Thymus (tissue), 11 donors: ENCODE results near the gene IL1R2. TPM values are rescaled to one million over a fixed set of nuclear protein-coding genes. Genes with fewer than 3 reads are reported as not detected.

Experiments used
- DNase-seq, 9 donors: peaks; one replicate each; pipeline ENCODE4 v3.0.0-alpha.2; 2013; ENCODE audit warnings: low spot score in 9 of 9, low read depth in 6 of 9, missing footprints in 1 of 9
- H3K27ac ChIP-seq, 2 donors: one replicate each; pipeline ENCODE4 v1.5.1; 2013; ENCODE audit warnings: control low read depth in 1 of 2, low read depth in 1 of 2, low read length in 1 of 2, mild to moderate bottlenecking in 1 of 2, moderate library complexity in 1 of 2
- H3K27me3 ChIP-seq, 2 donors: one replicate each; pipeline ENCODE4 v1.5.1; 2013; ENCODE audit warnings: low read length in 1 of 2; ENCODE audit not compliant: control insufficient read depth in 2 of 2, insufficient read depth in 1 of 2
- H3K36me3 ChIP-seq, 2 donors: one replicate each; pipeline ENCODE4 v1.5.1; 2013; ENCODE audit warnings: low read length in 1 of 2, mild to moderate bottlenecking in 1 of 2, moderate library complexity in 1 of 2; ENCODE audit not compliant: control insufficient read depth in 2 of 2, insufficient read depth in 2 of 2
- H3K4me1 ChIP-seq, 2 donors: one replicate each; pipeline ENCODE4 v1.5.1; 2013; ENCODE audit warnings: low read length in 2 of 2; ENCODE audit not compliant: control insufficient read depth in 2 of 2, insufficient read depth in 2 of 2
- H3K4me3 ChIP-seq, 2 donors: one replicate each; pipeline ENCODE4 v1.5.1; 2013; ENCODE audit warnings: low read length in 2 of 2, control low read depth in 1 of 2, mild to moderate bottlenecking in 1 of 2
- H3K9me3 ChIP-seq, 2 donors: one replicate each; pipeline ENCODE4 v1.5.1; 2013; ENCODE audit warnings: low read length in 1 of 2, mild to moderate bottlenecking in 1 of 2; ENCODE audit not compliant: control insufficient read depth in 2 of 2, insufficient read depth in 1 of 2
- WGBS: extraction: QIAGEN DNeasy Blood & Tissue Kit; methylation state at CpG from one replicate; pipeline ENCODE4 v1.1.7; 2013; 5-methylcytosine and 5-hydroxymethylcytosine counted together
- polyA plus RNA-seq: library from polyadenylated mRNA; stranded (reverse); fragments of 200-250 nt; gene quantifications from one replicate; pipeline ENCODE4 v1.2.3, GENCODE V29; 2013
- total RNA-seq: library from RNA; stranded (reverse); fragments of 120-200 nt; gene quantifications from one replicate; pipeline ENCODE4 v1.2.4, GENCODE V29; 2013
- donor health status: healthy.

Gene IL1R2
- total and polyA plus RNA-seq, 2 donors: 4.9 to 67.3 TPM

GRCh38 chr2:102056079-102056581 lies 64.4 kb downstream of the IL1R2 start:
- Histone ChIP-seq H3K4me3 (no peak overlapping the region), H3K27ac (peak overlapping the region in 1 of 2 donors; percentile 32), H3K4me1 (no peaks in the 10 kb centered on the region), H3K9me3 (no peaks in the 10 kb centered on the region), H3K36me3 (no peaks in the 10 kb centered on the region), H3K27me3 (no peaks in the 10 kb centered on the region)
- WGBS: 97% methylated on average over 3 of the region's 3 CpGs
- no peak for DNase-seq

DNA sequence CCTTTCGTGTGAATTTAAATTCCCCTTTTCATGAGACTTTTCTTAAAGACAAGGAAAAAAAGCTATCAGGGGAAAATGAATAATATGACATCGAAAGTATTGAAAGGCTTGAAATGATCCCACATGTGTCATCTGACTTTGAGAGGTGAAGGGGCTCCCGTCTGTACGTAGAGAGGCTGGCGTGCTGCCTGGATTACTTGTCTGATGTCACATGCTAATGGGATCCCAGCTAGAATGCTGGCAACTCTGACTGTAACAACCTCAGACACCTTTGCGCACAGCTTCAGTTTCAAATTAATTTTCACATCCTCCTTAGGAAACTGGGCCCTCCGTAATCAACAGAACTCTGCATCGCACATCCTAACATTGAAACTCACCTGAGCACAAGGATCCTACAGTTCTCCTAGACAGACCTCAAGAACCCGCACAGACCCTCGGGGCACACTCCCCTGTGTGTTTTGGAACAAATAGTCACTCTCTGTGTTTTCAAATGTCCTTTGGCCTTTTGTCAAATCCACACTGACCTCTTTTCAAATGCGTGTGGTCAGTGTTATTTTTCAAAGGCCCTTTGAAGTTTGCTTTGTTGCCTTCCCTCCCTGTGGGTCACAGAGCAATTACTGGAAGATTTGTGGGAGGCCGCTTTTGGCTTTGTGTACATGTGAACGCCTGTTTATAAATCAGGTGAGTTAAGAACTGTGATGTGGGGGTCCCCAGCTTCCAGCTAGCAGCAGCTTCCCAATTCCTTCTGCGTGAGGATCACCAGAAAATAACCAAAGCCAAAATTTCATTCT lies 65.9 kb downstream of the IL1R2 start:
- peaks cover 0 to 3% of the 10 kb centered on the region in 2 donors for H3K4me1 ChIP-seq
- H3K4me3 ChIP-seq: no peak overlapping the region
- no peaks in the 10 kb centered on the region for H3K36me3 ChIP-seq
- WGBS: 88% methylated on average over 14 of the region's 14 CpGs
- no peaks in the 10 kb centered on the region for H3K9me3 ChIP-seq
- H3K27me3 ChIP-seq: no peaks in the 10 kb centered on the region
- H3K27ac ChIP-seq: peak overlapping the region in 1 of 2 donors; percentile 68
- no peak for DNase-seq

DNA sequence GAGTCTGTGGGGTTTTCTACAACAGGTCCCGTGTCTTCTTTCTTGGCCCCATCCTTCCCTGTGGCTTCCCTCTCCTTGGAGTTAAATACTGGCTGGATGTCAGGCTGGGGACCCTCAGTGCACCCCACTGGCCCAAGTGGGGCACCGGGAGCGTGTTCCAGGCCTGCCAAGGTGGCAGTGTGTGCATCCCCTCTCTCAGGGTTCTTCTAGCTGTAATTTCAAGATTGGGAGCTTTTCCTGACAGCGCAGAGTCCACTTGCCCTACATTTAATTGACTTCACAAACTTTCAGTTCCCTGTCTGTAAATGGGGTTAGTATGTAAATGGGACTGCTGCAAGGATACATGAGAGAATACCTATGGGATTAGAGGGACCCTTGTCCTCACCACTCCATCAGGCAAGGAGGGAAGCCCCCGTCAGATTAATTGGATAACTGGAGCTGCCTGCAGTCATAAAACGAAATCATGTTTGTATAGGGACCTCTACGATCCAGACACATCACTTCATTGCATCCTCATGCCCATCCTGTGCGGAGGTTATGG lies 66.6 kb downstream of the IL1R2 start:
- Histone ChIP-seq H3K27me3 (no peaks in the 10 kb centered on the region), H3K36me3 (no peaks in the 10 kb centered on the region), H3K9me3 (no peaks in the 10 kb centered on the region), H3K27ac (peak overlapping the region in 1 of 2 donors; percentile 68), H3K4me3 (no peak overlapping the region), H3K4me1 (peaks cover 0 to 10% of the 10 kb centered on the region in 2 donors)
- DNase-seq: no peak
- 97% methylated on average over 8 of the region's 8 CpGs for WGBS

DNA sequence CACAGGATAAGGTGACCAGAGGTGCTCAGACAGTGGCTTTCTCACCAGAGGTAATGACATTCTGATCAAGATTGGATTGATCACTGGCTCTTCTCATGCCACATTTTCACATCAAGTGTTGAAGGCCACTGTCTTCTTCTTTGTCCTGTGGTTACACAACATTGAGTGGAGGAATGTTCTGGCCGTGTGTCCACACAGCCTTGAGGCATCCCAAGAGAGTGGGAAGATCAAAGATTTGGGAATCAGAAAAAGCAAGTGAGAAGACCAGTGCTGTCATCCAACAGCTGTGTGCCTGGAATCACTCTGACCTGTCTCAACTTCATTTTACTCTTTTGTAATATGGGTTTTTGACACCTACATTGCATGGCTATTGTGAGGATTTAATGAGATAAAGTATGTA lies 67.4 kb downstream of the IL1R2 start:
- H3K36me3 ChIP-seq: no peaks in the 10 kb centered on the region
- H3K27ac ChIP-seq: no peak overlapping the region
- H3K27me3 ChIP-seq: no peaks in the 10 kb centered on the region
- H3K4me3 ChIP-seq: no peak overlapping the region
- no peak for DNase-seq
- no peaks in the 10 kb centered on the region for H3K9me3 ChIP-seq
- WGBS: 90% methylated on average over 1 of the region's 1 CpG
- H3K4me1 ChIP-seq: peaks cover 0 to 14% of the 10 kb centered on the region in 2 donors

GRCh38 chr2:102060047-102060446 lies 68.3 kb downstream of the IL1R2 start:
- no peak for DNase-seq
- no peak overlapping the region for H3K4me3 ChIP-seq
- 90% methylated on average over 3 of the region's 3 CpGs for WGBS
- no peaks in the 10 kb centered on the region for H3K27me3 ChIP-seq
- no peaks in the 10 kb centered on the region for H3K36me3 ChIP-seq
- no peak overlapping the region for H3K27ac ChIP-seq
- H3K9me3 ChIP-seq: no peaks in the 10 kb centered on the region
- peaks cover 0 to 17% of the 10 kb centered on the region in 2 donors for H3K4me1 ChIP-seq

DNA sequence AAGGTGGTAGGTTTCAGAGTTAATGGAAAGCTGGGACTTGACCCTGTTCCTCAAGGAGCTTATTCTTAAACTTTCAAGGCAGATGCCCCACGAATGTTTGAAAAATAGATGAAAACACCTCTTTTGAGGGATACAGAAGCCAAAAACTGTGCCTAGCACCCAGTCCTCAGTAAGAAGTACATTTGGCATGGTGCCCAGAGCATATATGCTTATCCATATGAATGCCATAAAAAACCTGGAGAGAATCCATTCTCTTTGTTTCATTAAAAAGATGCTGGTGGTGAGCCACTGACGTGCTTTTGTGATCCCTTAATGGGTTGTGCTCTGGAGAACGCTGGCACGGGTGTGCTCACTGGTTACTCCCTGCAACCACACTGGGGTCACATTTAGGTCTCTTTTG lies 69.0 kb downstream of the IL1R2 start:
- Histone ChIP-seq H3K27me3 (no peaks in the 10 kb centered on the region), H3K36me3 (no peaks in the 10 kb centered on the region), H3K4me3 (no peak overlapping the region), H3K4me1 (peaks cover 0 to 17% of the 10 kb centered on the region in 2 donors), H3K27ac (no peak overlapping the region), H3K9me3 (no peaks in the 10 kb centered on the region)
- WGBS: 96% methylated on average over 4 of the region's 4 CpGs
- no peak for DNase-seq

DNA sequence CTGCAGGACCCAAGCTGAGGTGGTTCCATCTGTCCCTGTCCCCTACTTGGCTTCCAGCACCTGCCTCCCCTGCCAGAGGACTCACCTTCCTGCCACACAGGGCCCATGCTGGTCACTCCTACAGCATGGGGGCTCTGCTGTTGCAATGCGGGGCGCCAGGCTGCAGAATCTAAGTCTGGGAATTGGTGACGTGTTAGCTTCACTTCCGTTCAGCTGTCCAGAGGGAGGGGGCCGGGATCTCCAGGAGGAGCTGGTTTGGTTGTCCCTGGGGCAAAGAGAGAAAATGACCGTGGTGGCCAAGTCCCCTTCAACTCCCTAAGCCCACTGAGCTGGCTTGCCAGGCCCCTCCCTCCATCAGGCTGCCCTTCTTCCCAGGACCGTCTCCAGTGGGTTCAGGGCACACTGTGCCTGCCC lies 69.5 kb downstream of the IL1R2 start:
- Histone ChIP-seq H3K27me3 (no peaks in the 10 kb centered on the region), H3K4me1 (peaks cover 0 to 17% of the 10 kb centered on the region in 2 donors), H3K9me3 (no peaks in the 10 kb centered on the region), H3K36me3 (no peaks in the 10 kb centered on the region), H3K4me3 (no peak overlapping the region), H3K27ac (no peak overlapping the region)
- WGBS: 95% methylated on average over 7 of the region's 7 CpGs
- DNase-seq: no peak

DNA sequence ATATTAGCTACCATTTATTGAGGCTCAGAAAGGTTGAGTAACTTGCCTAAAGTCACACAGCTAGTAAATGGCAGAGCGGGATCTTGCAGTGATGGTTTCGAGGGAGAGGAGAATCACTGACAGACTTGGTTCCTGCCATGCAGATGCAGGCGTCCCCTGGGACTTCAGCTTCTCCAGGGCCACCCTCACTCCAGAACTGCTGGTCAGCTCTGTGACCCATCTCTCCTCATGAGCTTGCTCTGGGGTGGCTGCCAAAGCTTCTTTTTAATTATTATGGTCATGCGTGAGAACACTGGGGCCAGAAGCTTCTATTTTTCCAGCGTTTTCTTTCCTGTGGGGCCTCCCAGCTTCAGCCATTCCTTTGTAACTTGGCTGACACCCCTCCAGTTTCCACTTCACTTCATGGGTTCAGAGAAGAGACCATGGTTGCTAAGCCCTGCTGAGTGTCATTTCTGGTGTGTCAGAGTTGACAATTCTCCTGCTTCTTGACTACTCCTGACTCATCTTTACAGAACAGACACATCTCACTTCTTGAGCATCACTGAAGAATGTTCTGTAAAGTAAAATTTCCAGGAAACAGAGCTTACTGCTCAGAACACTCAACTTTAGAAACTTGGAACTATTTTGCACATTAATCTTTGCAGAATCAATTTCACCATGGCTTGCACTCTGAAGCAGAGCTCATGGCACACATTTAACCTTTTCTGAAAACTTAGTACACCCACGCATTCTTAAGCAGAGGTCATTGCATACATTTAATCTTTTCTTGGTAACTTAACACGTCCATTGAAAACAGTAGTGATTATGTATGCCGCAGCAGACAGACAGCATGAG lies 70.4 kb downstream of the IL1R2 start:
- Histone ChIP-seq H3K4me3 (no peak overlapping the region), H3K27ac (peak overlapping the region in 1 of 2 donors; percentile 36), H3K9me3 (no peaks in the 10 kb centered on the region), H3K36me3 (no peaks in the 10 kb centered on the region), H3K27me3 (no peaks in the 10 kb centered on the region), H3K4me1 (peaks cover 0 to 17% of the 10 kb centered on the region in 2 donors)
- no peak for DNase-seq
- WGBS: 93% methylated on average over 8 of the region's 8 CpGs

- Histone ChIP-seq H3K27me3 (no peaks in the 10 kb centered on the region), H3K36me3 (no peaks in the 10 kb centered on the region), H3K27ac (no peak overlapping the region), H3K9me3 (no peaks in the 10 kb centered on the region), H3K4me3 (no peak overlapping the region), H3K4me1 (peaks cover 0 to 17% of the 10 kb centered on the region in 2 donors)
- WGBS: 92% methylated on average over 3 of the region's 3 CpGs
- DNase-seq: no peak
Measured at GRCh38 chr2:102062802-102063201, 71.0 kb downstream of the IL1R2 start.
